Transverse colon (tissue), 4 donors: Measurements from ENCODE around the gene KRT2.

Experiments used
- POLR2AphosphoS5 ChIP-seq, 3 donors: sonication (generic); formaldehyde crosslinking; IDR thresholded peaks; one replicate each; pipeline ENCODE4 v1.6.1; 2016; ENCODE audit warnings: antibody characterized with exemption in 3 of 3
- TF ChIP-seq, protein P1 (sequence below), 5 experiments: fragments of 200-600 bp in 3 of 5; fragments of 450-650 bp in 2 of 5; sonication (generic) in 3 of 5; IDR thresholded peaks; 1 replicate in 2 of 5; 2 replicates in 3 of 5; pipeline ENCODE4 v1.5.1; 2016 to 2017; ENCODE audit warnings: antibody characterized with exemption in 5 of 5, inconsistent platforms in 3 of 5, mild to moderate bottlenecking in 2 of 5, moderate library complexity in 1 of 5

DNA sequence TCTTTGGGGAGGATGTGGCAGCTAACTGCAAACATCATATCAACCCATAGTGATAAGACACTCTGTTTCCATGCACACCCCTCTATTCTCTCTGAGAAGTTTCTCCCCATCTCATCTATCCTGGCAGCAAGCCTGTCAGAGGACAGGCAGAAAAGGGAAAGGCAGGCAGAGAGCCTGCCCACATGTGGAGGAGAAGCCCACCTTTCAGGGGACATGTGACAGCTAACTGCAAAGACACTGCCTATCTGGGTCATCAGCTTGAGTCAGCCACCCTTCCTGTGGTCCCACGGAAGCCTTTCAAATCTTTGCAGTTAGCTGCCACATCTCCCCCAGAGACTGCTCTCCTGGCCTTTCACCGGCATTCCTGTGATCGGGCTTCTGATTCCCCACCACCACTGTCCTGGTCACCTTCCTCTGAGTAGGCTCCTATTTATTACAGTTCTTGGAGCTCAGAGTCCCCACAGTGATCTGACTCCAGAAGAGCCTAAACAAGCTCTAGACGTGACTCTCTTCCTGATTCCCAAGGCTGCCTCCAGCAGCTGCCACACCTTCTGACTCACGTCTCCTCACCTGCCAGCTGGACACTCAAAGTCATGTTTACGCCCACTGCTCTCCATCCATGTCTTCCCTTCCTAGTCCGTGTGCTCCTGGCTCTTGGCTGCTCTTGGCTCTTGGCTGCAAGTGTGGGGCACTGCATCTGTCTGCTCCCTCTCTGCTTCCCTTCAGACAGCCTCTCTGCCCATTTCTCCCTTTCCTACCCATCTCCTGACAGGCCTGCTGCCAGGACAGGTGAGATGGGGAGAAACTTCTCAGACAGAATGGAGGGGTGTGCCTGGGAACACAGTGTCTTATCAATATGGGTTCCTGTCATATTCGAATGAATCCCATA, 35.7 kb upstream of the KRT2 start:
- TF ChIP-seq POLR2AphosphoS5 (IDR thresholded peaks at IDR 0.05), result no peak
- TF ChIP-seq, protein P1, sequence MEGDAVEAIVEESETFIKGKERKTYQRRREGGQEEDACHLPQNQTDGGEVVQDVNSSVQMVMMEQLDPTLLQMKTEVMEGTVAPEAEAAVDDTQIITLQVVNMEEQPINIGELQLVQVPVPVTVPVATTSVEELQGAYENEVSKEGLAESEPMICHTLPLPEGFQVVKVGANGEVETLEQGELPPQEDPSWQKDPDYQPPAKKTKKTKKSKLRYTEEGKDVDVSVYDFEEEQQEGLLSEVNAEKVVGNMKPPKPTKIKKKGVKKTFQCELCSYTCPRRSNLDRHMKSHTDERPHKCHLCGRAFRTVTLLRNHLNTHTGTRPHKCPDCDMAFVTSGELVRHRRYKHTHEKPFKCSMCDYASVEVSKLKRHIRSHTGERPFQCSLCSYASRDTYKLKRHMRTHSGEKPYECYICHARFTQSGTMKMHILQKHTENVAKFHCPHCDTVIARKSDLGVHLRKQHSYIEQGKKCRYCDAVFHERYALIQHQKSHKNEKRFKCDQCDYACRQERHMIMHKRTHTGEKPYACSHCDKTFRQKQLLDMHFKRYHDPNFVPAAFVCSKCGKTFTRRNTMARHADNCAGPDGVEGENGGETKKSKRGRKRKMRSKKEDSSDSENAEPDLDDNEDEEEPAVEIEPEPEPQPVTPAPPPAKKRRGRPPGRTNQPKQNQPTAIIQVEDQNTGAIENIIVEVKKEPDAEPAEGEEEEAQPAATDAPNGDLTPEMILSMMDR (IDR thresholded peaks at IDR 0.05), result no peak
